GM18511 (cell line): ENCODE results near the gene KRTAP10-12.

Experiments used
- ATAC-seq: cut with Tn5 transposase; IDR thresholded peaks from one replicate; pipeline ENCODE4 v1.9.1; 2021; ENCODE audit warnings: mild to moderate bottlenecking, moderate library complexity; ENCODE audit not compliant: unreplicated experiment

The KRTAP10-12 gene

DNA sequence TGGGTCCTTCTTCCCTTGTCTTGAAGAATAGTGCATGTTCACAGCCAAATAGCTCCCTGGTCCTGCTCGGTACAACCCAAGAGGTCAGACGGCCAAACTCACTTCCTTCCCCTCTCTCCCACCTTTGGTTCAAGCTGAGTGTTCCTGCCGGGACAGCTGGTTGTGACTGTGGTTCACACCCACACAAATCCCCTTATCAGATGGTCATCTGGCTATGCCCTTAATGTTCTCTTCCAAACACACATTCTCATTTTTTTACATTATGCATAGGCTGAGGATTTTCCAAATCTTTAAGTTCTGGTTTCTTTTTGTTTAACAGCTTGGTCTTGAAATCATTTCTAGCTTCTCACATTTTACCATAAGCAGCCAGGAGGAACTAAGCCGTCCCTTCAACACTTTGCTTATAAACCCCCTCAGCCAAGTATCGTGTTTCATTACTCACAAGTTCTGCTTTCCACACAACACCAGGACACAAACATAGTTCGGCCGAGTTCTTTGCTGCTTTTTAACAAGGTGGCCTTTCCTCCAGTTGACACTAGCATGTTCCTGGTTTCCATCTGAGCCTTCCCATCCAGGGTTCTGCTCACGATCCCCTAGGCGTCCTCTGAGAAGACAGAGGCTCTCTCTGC, 34.1 kb downstream of the KRTAP10-12 start:
- no peak for ATAC-seq

DNA sequence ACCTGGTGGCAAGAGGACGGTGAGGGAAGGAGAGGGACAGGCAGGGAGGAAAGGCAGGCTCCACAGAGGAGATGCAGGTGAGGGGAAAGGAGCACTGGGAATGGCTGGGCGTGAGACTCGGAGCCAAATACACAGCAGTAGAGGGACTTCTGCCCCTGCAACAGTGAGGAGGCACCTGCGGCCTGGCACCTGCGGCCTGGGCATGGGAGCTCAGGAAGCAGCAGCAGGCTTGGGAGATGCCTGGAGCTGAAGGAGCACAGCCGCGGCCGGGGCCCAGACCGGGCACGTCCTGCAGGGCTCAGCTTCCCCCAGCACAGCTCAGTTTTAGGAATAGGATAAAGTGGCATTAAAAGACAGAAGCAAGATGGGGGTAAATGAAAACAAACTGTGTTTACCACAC, 35.3 kb downstream of the KRTAP10-12 start:
- ATAC-seq: no peak

GRCh38 chr21:44732956-44733355, 36.0 kb downstream of the KRTAP10-12 start:
- no peak for ATAC-seq

GRCh38 chr21:44734026-44734745, 37.2 kb downstream of the KRTAP10-12 start:
- ATAC-seq: no peak

GRCh38 chr21:44734841-44735240, 37.9 kb downstream of the KRTAP10-12 start:
- no peak for ATAC-seq

GRCh38 chr21:44735821-44736220, 38.8 kb downstream of the KRTAP10-12 start:
- no peak for ATAC-seq

GRCh38 chr21:44736291-44737004, 39.5 kb downstream of the KRTAP10-12 start:
- no peak for ATAC-seq

DNA sequence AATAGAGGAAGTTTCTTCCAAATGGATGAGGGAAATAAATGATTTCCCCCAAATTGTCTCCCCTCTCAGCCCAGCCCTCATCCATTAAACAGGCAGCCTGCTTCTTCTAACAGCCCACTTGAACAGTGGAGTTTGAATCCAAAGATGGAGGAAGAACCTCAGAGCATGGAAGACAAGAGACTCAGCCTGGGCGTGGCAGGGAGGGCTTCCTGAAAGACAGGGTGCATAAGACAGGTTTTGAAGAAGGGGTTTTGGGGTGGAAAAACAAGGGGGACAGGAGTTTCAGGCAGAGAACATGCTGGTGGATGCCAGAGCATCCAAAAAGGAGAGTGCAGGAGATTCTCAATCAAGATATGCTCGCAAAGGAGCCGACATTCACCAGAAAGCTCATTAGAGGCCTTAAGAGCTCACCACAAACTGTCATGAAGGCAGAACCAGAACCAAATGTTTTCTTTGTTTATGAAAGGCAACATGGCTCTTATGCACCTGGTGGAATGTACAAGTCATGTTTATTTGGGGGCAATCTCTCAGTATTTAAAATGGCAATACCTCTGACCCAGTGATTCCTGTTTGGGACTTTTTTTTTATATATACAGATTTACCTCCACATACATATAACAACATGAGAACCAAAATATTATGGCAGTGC, 40.9 kb downstream of the KRTAP10-12 start:
- no peak for ATAC-seq

GRCh38 chr21:44738621-44739020, 41.6 kb downstream of the KRTAP10-12 start:
- no peak for ATAC-seq

DNA sequence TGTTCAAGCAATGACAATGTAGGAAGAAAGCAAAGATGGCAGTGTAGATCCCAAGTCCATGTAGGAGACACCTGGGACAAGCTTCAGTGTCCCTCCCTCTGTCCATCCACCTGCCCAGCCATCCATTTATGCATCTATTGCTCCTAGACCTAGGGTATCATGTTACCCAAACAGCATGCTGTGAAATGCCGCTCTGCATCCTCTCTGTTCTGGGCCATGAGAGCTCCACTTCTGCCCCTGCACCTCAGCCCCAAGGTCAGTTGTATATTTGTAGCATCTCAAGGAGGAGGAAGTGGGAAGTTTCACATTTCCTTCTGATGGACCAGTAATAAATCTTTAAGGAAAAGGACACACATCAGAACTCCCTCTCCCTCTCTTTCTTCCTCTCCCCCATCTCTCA, 42.3 kb downstream of the KRTAP10-12 start:
- no peak for ATAC-seq

GRCh38 chr21:44740742-44741141, 43.8 kb downstream of the KRTAP10-12 start:
- no peak for ATAC-seq

GRCh38 chr21:44741921-44742320, 44.9 kb downstream of the KRTAP10-12 start:
- no peak for ATAC-seq

DNA sequence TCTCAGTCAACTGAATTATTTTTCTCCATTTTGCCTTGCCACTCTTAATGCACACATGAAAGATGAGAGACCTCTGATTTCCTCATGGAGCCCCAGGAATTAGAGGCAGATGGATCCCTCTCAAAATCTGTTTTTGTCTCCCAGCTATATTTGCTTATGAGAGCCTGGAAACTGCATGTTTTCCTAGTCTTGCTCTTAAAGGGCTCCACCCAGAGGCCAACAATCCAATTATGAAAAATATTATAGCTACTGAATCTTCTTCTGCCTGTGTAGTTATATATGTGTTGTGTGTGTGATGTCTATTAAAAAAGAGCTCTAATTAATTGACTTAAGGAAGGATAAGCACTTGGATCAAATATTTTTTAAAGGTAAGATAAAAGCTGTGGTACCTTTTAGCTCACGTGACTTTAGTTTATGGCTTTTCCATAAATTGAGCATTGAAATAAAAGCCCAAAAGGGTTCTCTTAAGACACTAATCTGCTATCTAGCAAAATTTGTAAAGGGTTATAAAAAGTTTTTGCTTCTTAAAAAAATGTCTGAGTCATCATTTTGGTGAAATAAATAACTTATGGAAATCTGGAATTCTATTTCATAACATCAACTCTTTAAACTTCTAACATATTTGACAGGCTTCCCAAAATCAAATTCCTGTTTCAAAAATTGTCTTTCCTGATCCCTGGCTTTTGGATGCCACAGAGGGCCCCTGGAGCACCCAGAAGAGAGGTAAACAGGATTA, 45.6 kb downstream of the KRTAP10-12 start:
- no peak for ATAC-seq
